Measurements from ENCODE around the gene CAV2. TPM values are rescaled to one million over a fixed set of nuclear protein-coding genes. Genes with fewer than 3 reads are reported as not detected.

CAV2 gene
- total RNA-seq, 1 experiment from 2014 or later: 18.1 TPM

DNA sequence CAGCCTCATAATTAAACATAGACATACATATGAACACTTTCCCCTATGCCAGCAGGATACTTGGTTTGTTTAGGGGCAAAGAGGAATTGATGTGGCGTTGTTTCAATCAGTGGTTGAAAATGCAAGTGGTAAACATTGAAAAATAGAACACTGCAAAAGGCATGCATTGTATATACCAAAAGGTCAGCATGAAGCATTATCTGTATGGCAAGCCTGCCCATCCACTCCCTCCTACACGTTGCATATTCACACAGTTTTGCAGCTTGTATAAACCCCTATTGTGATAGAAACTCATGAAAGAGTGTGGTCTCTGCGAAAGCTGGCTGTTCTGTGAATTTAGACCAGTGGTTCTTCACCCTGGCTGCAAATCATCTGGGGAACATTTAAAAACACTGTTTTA is 42.4 kb downstream of the CAV2 start:
- ChIA-PET CTCF (interaction anchor here (1.1 kb wide), 1 partner anchor 16 kb away, joined by 3 read pairs; no protein-coding TSS in a partner anchor), POLR2A (no interaction called here)
- Mint-ChIP-seq H3K27me3 (ENCODE audit: insufficient read depth, unreplicated experiment) (no peaks in the 10 kb centered on the region), H3K4me1 (ENCODE audit: low read depth, unreplicated experiment) (peaks cover 7% of the 10 kb centered on the region), H3K36me3 (ENCODE audit: insufficient read depth, unreplicated experiment) (no peaks in the 10 kb centered on the region), H3K27ac (ENCODE audit: unreplicated experiment) (no peak overlapping the region), H3K9me3 (ENCODE audit: unreplicated experiment) (peaks cover 10% of the 10 kb centered on the region), H3K4me3 (ENCODE audit: unreplicated experiment) (no peak overlapping the region)
- intact Hi-C loops (cut with micrococcal nuclease; ENCODE audit: unreplicated experiment): no loop called here
- H3K4me1 ChIP-seq: peaks cover 17% of the 10 kb centered on the region
- no peaks in the 10 kb centered on the region for H3K9me3 ChIP-seq
- BruUV-seq (replicated peaks): no TSS peak
- no peak overlapping the region for H3K4me3 ChIP-seq (ENCODE audit: low read depth, low read length)
- DNase-seq: no peak
- no peaks in the 10 kb centered on the region for H3K36me3 ChIP-seq (ENCODE audit: control insufficient read depth, insufficient read depth, low read length)
- H3K27me3 ChIP-seq (replicated peaks; ENCODE audit: control insufficient read depth, insufficient read depth, low read length): no peaks in the 10 kb centered on the region
- TF ChIP-seq, protein P1, sequence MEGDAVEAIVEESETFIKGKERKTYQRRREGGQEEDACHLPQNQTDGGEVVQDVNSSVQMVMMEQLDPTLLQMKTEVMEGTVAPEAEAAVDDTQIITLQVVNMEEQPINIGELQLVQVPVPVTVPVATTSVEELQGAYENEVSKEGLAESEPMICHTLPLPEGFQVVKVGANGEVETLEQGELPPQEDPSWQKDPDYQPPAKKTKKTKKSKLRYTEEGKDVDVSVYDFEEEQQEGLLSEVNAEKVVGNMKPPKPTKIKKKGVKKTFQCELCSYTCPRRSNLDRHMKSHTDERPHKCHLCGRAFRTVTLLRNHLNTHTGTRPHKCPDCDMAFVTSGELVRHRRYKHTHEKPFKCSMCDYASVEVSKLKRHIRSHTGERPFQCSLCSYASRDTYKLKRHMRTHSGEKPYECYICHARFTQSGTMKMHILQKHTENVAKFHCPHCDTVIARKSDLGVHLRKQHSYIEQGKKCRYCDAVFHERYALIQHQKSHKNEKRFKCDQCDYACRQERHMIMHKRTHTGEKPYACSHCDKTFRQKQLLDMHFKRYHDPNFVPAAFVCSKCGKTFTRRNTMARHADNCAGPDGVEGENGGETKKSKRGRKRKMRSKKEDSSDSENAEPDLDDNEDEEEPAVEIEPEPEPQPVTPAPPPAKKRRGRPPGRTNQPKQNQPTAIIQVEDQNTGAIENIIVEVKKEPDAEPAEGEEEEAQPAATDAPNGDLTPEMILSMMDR (IDR thresholded peaks at IDR 0.05; ENCODE audit: insufficient read depth in 1 of 2, low read depth in 1 of 2, low read length in 1 of 2, severe bottlenecking in 1 of 2, unreplicated experiment in 1 of 2): no peak

DNA sequence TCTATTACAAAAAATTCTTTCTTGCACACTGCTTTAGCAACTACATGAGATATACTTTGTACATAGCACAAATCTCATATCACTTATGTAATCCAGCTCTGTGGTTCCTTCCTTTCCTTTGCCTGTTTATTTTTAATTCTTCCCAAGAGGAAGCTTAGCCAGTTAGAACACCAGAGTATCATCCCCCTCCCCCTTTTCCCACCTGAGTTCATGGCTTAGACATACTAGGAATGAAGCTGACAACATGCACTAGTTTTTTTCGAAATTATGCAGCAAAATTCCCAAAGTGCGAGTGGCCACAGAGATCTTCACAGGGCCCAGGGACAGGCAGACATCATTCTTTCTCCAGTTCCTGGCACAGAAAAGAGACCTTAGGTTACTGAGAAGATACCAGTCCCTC is 43.1 kb downstream of the CAV2 start:
- peaks cover 17% of the 10 kb centered on the region for H3K4me1 ChIP-seq
- Mint-ChIP-seq H3K27ac (ENCODE audit: unreplicated experiment) (no peak overlapping the region), H3K4me1 (ENCODE audit: low read depth, unreplicated experiment) (peaks cover 7% of the 10 kb centered on the region), H3K36me3 (ENCODE audit: insufficient read depth, unreplicated experiment) (no peaks in the 10 kb centered on the region), H3K27me3 (ENCODE audit: insufficient read depth, unreplicated experiment) (no peaks in the 10 kb centered on the region), H3K9me3 (ENCODE audit: unreplicated experiment) (peaks cover 10% of the 10 kb centered on the region), H3K4me3 (ENCODE audit: unreplicated experiment) (no peak overlapping the region)
- H3K36me3 ChIP-seq (ENCODE audit: control insufficient read depth, insufficient read depth, low read length): no peaks in the 10 kb centered on the region
- POLR2A ChIA-PET: no interaction called here
- no peaks in the 10 kb centered on the region for H3K9me3 ChIP-seq
- no TSS peak for BruUV-seq (replicated peaks)
- no peaks in the 10 kb centered on the region for H3K27me3 ChIP-seq (replicated peaks; ENCODE audit: control insufficient read depth, insufficient read depth, low read length)
- TF ChIP-seq, protein P1 (IDR thresholded peaks at IDR 0.05; ENCODE audit: insufficient read depth in 1 of 2, low read depth in 1 of 2, low read length in 1 of 2, severe bottlenecking in 1 of 2, unreplicated experiment in 1 of 2): no peak
- no peak for DNase-seq
- intact Hi-C loops (cut with micrococcal nuclease; ENCODE audit: unreplicated experiment): no loop called here
- H3K4me3 ChIP-seq (ENCODE audit: low read depth, low read length): no peak overlapping the region
- CTCF ChIA-PET: interaction anchor here (1.1 kb wide), 1 partner anchor 16 kb away, joined by 3 read pairs; no protein-coding TSS in a partner anchor

DNA sequence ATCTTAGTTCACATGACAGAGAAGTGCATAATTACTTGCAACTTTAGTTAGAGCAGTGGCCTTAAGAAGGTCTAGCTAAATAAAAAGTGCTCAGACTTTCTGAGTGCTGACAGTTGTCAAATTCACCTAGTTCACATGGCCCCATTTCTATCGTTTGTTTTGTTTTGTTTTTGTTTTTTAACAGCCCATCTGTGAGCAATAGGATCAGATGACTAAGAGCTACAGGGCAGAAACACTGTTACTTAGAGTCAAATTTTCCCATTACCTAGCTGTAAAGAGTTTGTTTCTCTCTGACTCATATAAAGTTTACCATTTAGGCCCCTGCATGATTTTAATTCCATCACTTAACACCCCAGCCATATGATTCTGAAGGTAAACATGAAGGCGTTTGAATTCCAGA is 44.1 kb downstream of the CAV2 start:
- H3K4me3 Mint-ChIP-seq (ENCODE audit: unreplicated experiment): no peak overlapping the region
- no peaks in the 10 kb centered on the region for H3K27me3 ChIP-seq (replicated peaks; ENCODE audit: control insufficient read depth, insufficient read depth, low read length)
- no peaks in the 10 kb centered on the region for H3K9me3 ChIP-seq
- peaks cover 7% of the 10 kb centered on the region for H3K4me1 Mint-ChIP-seq (ENCODE audit: low read depth, unreplicated experiment)
- no peak overlapping the region for H3K27ac Mint-ChIP-seq (ENCODE audit: unreplicated experiment)
- BruUV-seq (replicated peaks): no TSS peak
- intact Hi-C loops (cut with micrococcal nuclease; ENCODE audit: unreplicated experiment): no loop called here
- TF ChIP-seq, protein P1 (IDR thresholded peaks at IDR 0.05; ENCODE audit: insufficient read depth in 1 of 2, low read depth in 1 of 2, low read length in 1 of 2, severe bottlenecking in 1 of 2, unreplicated experiment in 1 of 2): no peak
- H3K9me3 Mint-ChIP-seq (ENCODE audit: unreplicated experiment): peaks cover 10% of the 10 kb centered on the region
- no peak overlapping the region for H3K4me3 ChIP-seq (ENCODE audit: low read depth, low read length)
- no peaks in the 10 kb centered on the region for H3K36me3 ChIP-seq (ENCODE audit: control insufficient read depth, insufficient read depth, low read length)
- no peaks in the 10 kb centered on the region for H3K36me3 Mint-ChIP-seq (ENCODE audit: insufficient read depth, unreplicated experiment)
- H3K27me3 Mint-ChIP-seq (ENCODE audit: insufficient read depth, unreplicated experiment): no peaks in the 10 kb centered on the region
- ChIA-PET CTCF (no interaction called here), POLR2A (no interaction called here)
- peaks cover 17% of the 10 kb centered on the region for H3K4me1 ChIP-seq
- no peak for DNase-seq
